CD4-positive, alpha-beta T cell treated with Interleukin-10 for 1 hour (primary cell): ENCODE measurements around the gene MEI1.
"Not testable (repeated sequence)": the region's sequence is repeated elsewhere in the genome, so short reads cannot be mapped to it uniquely, and the experiment has no call there.

Experiments used
- DNase-seq: peaks from one replicate; pipeline ENCODE4 v3.0.0-alpha.2; 2020

Gene MEI1

GRCh38 chr22:41825376-41825775, 126.1 kb downstream of the MEI1 start:
- no peak for DNase-seq

- DNase-seq: no peak
Measured at GRCh38 chr22:41826021-41826420, 126.7 kb downstream of the MEI1 start.

GRCh38 chr22:41826430-41827383, 127.4 kb downstream of the MEI1 start:
- no peak for DNase-seq

GRCh38 chr22:41827671-41828070, 128.4 kb downstream of the MEI1 start:
- no peak for DNase-seq

- DNase-seq: no peak
Measured at GRCh38 chr22:41828516-41828915, 129.2 kb downstream of the MEI1 start.

GRCh38 chr22:41830174-41830573, 130.9 kb downstream of the MEI1 start:
- DNase-seq: peak; percentile 25

GRCh38 chr22:41831383-41831782, 132.1 kb downstream of the MEI1 start:
- peak; percentile 22 for DNase-seq

GRCh38 chr22:41831828-41832552, 132.7 kb downstream of the MEI1 start:
- peak; percentile 21 for DNase-seq

GRCh38 chr22:41832553-41833368, 133.5 kb downstream of the MEI1 start, which contains the start of gene SREBF2:
SREBF2 (plus strand) TSS chr22:41833105; CDS start chr22:41833271, 166 bp downstream.
- peak; percentile 99 for DNase-seq

- DNase-seq: peak; percentile 57
Measured at GRCh38 chr22:41833369-41834004, 134.2 kb downstream of the MEI1 start.

GRCh38 chr22:41834005-41834944, 135.0 kb downstream of the MEI1 start:
- DNase-seq: no peak

- DNase-seq: not testable (repeated sequence)
Measured at GRCh38 chr22:41835462-41835861, 136.2 kb downstream of the MEI1 start.

GRCh38 chr22:41836551-41836950, 137.2 kb downstream of the MEI1 start:
- DNase-seq: no peak

GRCh38 chr22:41838842-41839618, 139.7 kb downstream of the MEI1 start:
- no peak for DNase-seq

GRCh38 chr22:41840216-41840615, 140.9 kb downstream of the MEI1 start:
- DNase-seq: no peak

- DNase-seq: no peak
Measured at GRCh38 chr22:41841085-41841712, 141.9 kb downstream of the MEI1 start.

- DNase-seq: no peak
Measured at GRCh38 chr22:41842996-41843970, 144.0 kb downstream of the MEI1 start.

GRCh38 chr22:41844036-41844435, 144.7 kb downstream of the MEI1 start:
- DNase-seq: no peak

GRCh38 chr22:41844513-41844912, 145.2 kb downstream of the MEI1 start:
- no peak for DNase-seq
